Stimulated activated CD4-positive, alpha-beta T cell treated with anti-CD3 and anti-CD28 coated beads, Interleukin-15, amount 100 ng/mL, for 24 hours (primary cell): ENCODE measurements around the gene PDE7B.
"Not testable (repeated sequence)": the region's sequence is repeated elsewhere in the genome, so short reads cannot be mapped to it uniquely, and the experiment has no call there.

Experiments
- DNase-seq: peaks from one replicate; pipeline ENCODE4 v3.0.0-alpha.2; 2020

The PDE7B gene

GRCh38 chr6:136210398-136211165 lies 359.1 kb downstream of the PDE7B start:
- no peak for DNase-seq

DNA sequence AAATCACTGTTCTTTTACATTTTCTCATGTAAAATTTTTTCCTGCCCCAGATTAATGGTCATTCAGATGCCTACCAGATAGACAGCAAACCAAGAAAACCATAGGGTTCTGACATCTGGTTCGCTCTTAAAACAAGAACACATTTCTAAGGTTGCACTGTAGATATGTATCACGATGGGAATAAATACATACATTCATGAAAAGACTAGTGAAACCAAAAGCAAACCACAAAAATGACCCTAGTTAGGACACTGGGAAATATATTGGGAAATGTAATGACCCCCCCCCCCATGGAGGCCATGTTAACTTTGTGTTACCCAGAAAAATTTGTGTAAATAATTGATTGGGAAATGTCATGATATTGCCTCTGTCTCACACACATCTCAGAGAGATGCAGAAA lies 361.1 kb downstream of the PDE7B start:
- no peak for DNase-seq

GRCh38 chr6:136213012-136213539 lies 361.6 kb downstream of the PDE7B start:
- no peak for DNase-seq

GRCh38 chr6:136213853-136214252 lies 362.4 kb downstream of the PDE7B start:
- no peak for DNase-seq

GRCh38 chr6:136216503-136217401 lies 365.3 kb downstream of the PDE7B start:
- DNase-seq = no peak

DNA sequence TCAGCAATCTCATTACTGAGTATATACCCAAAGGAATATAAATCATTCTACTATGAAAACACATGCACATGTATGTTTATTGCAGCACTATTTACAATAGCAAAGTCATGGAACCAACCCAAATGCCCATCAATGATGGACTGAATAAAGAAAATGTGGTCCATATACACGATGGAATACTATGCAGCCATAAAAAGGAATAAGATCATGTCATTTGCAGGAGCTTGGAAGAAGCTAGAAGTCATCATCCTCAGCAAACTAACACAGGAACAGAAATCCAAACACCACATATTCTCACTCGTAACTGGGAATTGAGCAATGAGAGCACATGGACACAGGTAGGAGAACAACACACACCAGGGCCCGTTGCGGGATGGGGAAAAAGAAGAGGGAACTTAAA lies 373.5 kb downstream of the PDE7B start:
- DNase-seq = not testable (repeated sequence)

- peak; percentile 46 for DNase-seq
Measured at GRCh38 chr6:136225496-136225895, 374.0 kb downstream of the PDE7B start.

DNA sequence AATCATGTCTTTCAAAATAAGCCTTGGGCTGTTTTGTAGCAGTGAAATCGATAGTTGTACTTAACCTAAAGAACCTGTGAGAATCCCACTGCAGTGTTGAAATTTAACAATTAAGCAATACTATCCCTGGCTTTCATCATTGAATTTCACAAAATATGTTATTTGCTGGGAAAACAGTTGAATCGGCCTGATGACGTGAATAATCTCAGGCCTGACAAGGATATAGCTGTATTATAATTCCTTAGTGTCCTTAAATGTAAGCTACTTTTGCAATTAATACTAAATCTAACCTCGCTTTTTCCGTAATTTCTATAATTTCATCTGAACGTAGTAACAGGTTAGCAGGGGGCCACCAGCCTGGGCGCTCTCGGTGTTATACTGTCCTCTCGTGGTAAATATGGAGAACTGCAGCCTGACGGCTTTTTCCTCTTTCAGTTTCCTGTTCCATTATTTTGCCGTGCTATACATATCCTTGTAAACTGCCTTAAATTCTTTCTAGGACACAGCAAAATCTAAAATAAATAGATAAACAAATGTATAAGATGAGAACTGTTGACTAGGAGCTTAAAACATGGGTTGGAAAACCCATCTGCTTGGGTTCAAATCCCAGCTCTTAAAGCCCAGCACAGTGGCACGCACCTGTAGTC lies 374.6 kb downstream of the PDE7B start:
- peak; percentile 53 for DNase-seq

- no peak for DNase-seq
Measured at GRCh38 chr6:136226674-136227377, 375.3 kb downstream of the PDE7B start.

DNA sequence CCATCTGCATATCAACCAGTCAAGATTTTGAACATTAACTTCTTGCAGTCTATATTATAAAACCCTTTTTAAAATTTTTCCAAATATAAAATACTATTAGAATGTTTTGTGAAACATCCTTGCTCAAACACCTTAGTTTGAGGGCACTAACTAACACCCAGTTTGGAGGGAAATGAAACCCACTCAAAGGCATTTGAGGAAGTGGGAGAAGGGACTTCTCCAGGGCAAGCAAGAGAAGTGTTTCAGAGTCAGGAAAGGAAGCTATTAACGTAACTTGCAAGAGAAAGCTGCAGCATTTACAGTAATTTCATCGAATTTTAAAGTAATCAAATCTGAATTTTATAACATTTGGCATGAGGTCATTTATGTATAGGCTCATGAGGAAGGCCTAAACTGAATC lies 377.3 kb downstream of the PDE7B start:
- DNase-seq = no peak

DNA sequence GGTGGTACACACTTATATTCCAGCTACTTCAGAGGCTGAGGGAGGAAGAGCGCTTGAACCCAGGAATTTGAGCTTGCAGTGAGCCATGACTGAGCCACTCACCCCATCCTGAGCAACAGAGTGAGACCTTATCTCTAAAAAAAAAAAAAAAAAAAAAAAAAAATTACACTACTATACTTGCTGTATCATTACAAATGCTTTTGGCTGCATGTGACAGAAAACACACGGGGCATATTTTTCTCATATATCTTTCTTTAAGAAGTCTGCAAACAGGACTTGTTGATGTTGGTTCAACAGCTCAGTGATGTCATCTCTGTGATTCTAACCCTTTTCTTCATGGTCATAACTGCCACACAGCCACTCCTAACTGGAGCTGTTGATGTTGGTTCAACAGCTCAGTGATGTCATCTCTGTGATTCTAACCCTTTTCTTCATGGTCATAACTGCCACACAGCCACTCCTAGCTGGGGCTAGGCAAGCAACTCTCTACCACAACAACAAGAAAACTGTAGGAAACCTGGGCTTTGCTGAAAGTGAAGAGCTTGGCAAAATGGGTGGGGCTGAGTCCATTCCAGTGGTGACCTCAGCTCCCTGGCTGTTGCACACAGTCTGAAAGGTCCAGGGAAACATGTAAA lies 378.8 kb downstream of the PDE7B start:
- DNase-seq = no peak

DNA sequence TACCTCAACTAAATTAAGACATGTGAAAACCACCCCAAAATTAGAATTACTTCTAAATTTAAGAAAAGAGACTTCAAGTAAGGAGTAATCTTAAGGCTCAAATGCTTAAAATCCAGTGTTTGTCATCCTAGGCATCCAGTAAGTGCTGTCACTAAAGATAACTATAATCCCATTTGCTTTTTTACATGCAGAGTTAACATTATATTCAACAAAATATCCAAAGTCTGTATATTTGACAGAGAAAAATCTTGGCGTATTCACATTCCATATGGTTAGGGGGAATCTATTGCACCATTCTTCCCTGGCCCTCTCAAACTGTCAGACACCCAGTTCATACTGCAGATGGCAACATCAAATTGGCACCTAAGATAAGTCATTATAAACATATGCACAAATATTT lies 381.2 kb downstream of the PDE7B start:
- DNase-seq = no peak

- no peak for DNase-seq
Measured at GRCh38 chr6:136235233-136235564, 383.7 kb downstream of the PDE7B start.

- no peak for DNase-seq
Measured at GRCh38 chr6:136236466-136237293, 385.2 kb downstream of the PDE7B start.

DNA sequence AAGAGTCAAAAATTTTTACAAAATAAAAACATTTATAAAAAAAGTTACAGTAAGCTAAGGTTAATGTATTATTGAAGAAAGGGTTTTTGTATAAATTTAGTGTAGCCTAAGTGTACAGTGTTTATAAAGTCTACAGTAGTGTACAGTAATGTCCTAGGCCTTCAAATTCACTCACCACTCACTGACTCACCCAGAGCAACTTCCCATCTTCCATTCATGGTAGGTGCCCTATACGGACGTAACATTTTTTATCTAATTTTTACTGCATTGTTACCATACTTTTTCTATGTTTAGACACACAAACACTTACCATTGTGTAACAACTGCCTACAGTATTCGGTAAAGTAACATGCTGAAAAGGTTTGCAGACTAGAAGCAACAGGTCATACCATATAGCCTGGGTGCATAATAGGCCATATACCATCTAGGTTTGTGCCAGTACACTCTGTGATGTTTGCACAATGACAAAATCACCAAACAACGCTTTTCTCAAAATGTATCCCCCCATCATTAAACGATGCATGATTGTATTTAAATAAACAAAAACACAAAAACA lies 392.6 kb downstream of the PDE7B start:
- no peak for DNase-seq
